GM21360 (cell line): ENCODE results near the gene DHX58.

Source experiments
- ATAC-seq: cut with Tn5 transposase; IDR thresholded peaks from one replicate; pipeline ENCODE4 v1.9.1; 2021; ENCODE audit warnings: mild to moderate bottlenecking, moderate library complexity; ENCODE audit not compliant: unreplicated experiment

DHX58 gene

DNA sequence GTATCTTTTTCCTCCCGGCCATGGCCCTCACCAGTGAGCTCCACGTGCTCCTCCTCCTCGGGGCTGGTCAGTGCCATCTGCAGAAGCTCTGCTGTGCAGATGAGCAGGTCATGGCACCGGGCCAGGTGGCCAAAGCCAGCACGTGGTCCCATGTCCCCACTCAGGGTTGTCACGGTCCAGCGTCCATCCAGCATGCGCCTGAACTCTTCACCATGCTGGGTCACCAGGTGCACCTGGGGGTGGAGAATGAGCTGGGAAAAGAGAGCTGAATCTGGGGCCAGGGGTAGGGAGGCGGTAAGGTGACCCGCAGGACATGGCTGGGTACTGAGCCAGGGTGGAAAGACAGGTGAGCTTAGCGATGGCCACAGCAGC is 1.3 kb downstream of the DHX58 start:
- ATAC-seq, result no peak

DNA sequence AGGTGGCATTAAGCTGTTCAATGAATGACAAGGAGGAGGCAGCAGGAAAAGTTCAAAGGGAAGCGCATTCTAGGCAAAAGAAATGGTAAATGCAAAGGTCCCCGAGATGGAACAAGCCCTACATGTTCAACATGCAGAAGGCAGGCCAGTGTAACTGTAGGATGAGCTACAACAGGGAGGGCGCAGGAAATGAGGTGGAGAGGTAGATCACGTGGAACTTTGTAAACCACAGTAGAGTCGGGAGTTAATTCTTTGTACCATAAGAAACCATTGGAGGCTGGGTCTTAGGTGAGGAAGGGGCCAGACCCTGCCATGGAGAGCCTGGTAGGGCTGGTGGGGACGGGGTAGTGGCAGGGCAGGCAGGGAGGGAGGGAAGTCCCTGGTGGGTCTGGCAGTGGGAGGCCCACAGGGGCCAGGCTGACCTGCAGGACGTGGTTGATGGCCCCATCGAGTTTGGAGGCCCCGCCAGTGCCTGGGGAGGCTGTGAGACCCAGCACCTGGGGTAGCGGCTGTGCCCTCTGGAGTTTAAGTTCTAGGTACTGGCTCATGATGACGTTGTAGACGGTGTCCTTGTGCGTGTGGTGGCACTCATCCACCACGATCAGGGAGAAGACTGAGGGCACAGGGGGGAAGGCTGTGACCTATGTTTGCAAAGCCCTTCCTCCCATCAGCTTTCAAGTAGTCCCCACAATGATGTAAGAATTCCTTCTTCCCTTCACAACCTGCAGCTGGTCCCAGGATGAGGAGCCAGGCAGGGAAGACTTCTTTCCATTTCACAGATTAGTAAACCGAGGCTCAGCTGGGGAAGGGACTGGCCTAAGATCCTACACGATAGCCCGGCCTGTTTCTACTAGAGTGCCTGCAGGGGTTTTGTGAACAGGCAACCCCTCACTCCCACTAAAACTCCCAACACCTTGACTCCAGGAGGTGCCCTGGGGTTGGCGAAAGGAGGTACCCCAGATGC is 1.9 kb downstream of the DHX58 start:
- no peak for ATAC-seq

- no peak for ATAC-seq
Measured at GRCh38 chr17:42109086-42109485, 3.4 kb downstream of the DHX58 start.

DNA sequence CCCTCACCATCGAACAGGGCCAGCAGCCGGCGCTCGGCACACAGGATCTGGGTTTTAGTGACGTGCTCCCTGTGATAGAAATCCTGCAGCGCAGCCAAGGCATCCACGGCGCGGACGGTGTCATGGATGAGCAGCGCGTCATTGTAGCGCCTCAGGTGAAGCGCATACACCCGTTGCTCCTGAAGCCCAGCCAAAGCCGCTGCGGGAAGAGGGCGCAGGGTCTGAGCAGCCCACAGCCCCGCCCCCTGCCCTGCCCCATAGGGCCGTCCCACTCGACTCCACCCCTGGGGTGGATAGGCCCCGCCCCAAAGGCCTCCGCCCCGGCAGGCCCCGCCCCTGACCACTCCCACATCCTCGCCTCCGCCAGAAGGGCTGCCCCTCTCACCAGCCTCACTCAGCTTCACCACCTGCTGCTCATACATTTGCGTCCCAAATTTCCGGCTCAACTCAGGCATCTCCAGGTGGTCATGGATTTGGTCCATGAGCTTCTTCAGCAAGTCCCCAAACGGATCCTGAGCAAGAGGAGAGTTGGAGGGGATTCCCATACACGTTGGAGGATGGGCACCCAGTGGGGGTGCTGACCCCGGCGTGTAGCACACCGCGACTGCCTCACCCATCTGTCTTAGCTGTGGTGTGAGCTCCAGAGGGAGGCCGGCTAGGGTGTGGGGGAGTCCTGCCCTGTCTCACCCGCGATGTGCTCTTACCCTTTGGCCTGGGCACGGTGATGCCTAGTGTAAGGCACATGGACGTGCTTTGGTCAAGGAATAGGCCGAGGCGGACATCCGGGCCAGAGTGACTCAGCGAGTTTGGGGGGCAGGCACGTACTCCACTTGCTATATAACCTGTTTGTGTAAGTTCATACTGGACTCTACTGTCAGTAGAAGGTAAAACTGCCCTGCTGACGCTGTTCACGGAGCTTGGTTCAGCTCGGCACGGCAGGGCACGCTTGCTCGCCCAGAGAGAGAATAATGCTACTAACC is 4.6 kb downstream of the DHX58 start:
- ATAC-seq, result no peak

DNA sequence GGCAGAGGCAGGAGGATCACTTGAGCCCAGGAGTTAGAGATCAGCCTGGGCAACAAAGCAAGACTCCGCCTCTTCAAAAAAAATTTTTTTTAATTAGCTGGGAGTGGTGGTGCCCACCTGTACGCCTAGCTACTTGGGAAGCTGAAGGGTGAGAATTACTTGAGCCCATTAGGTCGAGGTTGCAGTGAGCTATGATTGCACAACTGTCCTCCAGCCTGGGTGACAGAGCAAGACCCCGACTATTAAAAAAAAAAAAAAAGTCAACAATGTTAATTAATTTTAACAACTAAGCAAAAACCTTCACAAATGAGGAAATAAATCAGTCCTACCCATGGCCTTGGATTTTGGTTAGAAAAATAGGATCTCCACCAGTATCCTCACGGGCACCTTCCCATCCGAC is 5.4 kb downstream of the DHX58 start:
- ATAC-seq, result no peak

DNA sequence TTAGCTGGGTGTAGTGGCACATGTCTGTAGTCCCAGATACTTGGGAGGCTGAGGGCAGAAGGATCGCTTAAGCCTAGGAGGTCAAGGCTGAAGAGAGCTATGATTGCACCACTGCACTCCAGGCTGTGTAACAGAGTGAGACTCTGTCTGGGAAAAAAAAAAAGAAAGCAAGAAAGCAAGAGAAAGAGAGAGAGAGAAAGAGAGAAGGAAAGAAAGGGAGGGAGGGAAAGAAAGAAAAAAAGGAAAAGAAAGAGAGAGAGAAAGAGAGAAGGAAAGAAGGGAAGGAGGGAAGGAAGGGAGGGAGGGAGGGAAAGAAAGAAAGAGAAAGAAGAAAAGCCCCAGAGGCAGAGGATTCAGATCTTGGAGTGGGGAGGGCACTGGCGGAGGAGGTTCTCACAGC is 6.5 kb downstream of the DHX58 start:
- ATAC-seq, result no peak

- no peak for ATAC-seq
Measured at GRCh38 chr17:42104264-42104663, 8.2 kb downstream of the DHX58 start.

DNA sequence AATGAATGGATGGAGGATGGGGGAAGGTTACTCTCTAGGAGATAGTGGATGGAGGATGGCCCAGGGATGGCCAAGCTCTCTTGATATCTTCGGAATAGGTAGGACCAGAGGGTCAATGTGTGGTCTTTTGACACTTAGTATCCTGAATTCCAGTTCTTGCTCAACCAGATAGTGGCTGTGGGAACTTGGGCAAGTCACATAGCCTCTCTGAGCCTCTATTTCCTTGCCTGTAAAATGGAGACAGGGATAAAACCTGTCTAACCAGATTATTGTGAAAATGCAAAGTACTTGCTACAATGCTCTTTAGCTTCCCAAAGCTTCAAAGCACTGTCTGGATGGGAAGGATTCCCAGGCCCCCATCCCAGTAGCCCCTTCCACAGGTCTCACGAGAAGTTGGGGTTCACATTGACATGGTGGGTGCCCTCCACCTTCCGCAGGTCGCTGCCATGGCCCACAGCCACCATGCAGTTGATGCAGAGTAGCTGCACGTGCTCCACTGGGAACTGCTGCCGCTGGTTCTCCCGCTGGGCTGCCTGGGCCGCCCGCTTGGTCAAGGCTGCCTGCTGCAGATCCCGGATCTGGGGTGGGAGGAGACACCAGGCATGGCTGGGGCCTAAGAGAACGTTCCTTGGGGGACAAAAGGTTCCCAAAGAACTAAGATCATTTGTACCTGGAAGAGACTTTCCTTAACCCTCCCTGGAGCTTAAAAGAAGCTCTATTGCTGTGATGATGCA is 9.1 kb downstream of the DHX58 start:
- ATAC-seq, result no peak

GRCh38 chr17:42101513-42102292 is 10.8 kb downstream of the DHX58 start:
- ATAC-seq, result no peak

GRCh38 chr17:42098730-42099399 is 13.6 kb downstream of the DHX58 start:
- no peak for ATAC-seq

DNA sequence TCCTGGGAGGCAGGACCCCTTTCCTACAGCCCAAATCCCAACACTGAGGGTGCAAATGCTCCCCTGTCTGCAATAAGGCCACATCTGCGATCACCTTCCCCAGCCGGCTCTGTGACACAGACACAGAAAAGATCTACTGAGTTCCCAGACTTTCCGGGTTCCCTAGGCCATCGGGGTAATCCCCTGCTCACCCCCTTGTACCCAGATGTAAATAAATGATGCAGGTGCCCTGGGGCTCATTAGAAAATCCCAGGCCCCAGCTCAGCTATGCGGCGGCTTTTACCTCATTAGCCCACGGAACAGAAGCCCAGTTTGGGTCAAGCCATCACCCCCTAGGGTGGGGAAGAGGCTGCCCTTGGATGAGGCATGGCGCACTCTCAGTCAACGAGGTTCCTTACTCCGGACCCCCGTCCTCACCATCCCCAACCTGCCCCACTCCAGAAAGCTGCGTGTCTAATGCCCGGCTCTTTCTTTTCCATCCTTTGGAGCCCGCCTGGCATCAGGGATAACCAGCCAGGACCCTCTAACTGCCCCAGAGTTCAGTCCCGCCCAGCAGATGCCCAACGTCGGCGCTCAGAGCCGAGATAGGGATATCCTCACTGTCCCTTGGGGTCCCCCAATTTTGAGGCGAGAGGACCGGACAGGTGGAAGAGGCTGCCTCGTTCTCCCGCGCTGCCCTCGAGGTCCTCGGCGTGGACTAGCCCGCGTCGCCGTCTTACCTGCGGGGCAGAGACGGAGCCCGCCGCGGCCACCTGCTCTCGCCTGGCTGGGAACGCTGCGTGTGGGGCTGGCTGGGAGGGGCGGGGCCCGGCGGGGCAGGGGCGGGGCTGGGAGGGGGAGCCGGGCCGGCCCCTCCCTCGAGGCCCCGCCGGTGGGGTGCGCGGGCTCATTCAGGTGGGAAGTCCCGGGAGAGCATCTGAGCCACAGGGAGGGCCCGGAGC is 14.6 kb downstream of the DHX58 start, which contains the start of gene ZNF385C:
Gene ZNF385C, minus strand, starts transcription at position 783 of the 941 bp plus-strand sequence. CDS start 35,417 bp downstream, outside the sequence.
- no peak for ATAC-seq

GRCh38 chr17:42096360-42097111 is 16.0 kb downstream of the DHX58 start:
- ATAC-seq, result no peak

- no peak for ATAC-seq
Measured at GRCh38 chr17:42094375-42095069, 18.0 kb downstream of the DHX58 start.

- no peak for ATAC-seq
Measured at GRCh38 chr17:42092939-42093338, 19.6 kb downstream of the DHX58 start.

DNA sequence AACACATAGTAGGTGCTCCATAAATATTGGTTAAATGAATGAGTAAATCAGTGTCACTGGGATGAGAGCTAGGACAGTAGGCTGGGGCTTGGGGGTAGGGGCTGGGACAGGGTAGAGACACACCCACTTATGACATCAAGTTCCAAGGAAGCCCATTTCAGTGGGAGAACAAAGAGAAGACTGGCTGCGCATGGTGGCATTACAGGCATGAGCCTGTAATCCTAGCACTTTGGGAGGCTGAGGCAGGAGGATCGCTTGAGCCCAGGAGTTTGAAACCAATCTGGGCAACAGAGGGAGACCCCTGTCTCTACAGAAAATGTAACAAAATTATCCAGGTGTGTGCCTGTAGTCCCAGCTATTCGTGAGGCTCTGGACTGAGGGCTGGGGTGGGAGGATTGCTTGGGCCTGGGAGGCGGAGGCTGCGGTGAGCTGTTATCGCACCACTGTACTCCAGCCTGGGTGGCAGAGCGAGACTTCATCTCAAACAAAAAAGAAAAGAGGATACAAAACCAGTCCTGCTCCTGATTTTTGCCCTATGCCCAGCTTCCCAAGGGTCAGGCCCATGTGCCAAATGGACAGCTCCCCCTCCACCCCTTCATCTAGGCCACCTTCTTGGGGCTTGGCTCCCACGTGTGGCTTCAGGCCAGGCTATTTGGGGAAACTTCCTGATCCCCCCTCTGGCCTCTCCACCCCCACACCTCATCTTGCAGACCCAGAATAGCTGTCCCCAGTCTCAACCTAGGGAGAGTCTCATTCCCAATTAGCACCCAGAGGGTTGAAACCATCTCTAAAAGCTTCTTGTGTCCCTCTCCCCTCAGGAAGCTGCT is 21.3 kb downstream of the DHX58 start:
- ATAC-seq, result no peak

DNA sequence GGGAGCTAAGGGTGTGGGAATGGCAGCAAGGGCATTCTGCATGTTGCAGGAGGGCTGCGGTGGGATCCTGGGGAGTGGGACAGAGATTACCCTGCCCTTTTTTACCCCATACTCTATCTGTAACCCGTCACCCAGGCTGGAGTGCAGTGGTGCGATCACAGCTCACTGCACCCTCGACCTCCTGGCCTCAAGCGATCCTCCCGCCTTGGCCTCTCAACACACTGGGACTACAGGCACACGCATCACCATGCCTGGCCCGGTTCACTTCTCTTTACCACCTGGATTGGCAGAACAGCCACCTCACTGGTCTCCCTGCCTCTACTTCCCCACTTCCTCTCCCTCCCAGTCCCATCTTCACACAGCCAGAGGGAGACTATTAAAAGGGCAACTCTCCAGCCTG is 23.8 kb downstream of the DHX58 start:
- no peak for ATAC-seq
